SK-N-SH (cell line): ENCODE data around the gene SCARF2. TPM values are rescaled to one million over a fixed set of nuclear protein-coding genes. Genes with fewer than 3 reads are reported as not detected.

Experiments used
- CTCF ChIA-PET: fragments of 300-600, 350-600 bp; formaldehyde crosslinking; extraction: SDS; loops from one replicate; lab custom pipeline; 2021; lab: Yijun Ruan, JAX
- POLR2A ChIA-PET: fragments of 350-600 bp; sonication (Branson Sonifier 250); formaldehyde crosslinking; extraction: SDS; loops from one replicate; lab custom pipeline; 2020; ENCODE audit warnings: antibody characterized with exemption, inconsistent platforms; lab: Yijun Ruan, JAX
- DNase-seq: peaks from one replicate; pipeline ENCODE4 v3.0.0; 2012
- H2AFZ ChIP-seq: fragments of 200-600 bp; sonication (generic); 2 replicates; pipeline ENCODE4 v1.8.1; 2016; ENCODE audit warnings: antibody characterized with exemption, mild to moderate bottlenecking, low read depth
- H3F3A ChIP-seq: fragments of 200-600 bp; sonication (generic); replicated peaks from 2 replicates; pipeline ENCODE3; 2016; ENCODE audit warnings: antibody characterized with exemption, mild to moderate bottlenecking; ENCODE audit not compliant: insufficient read depth
- H3K27ac ChIP-seq, 2 experiments: fragments of 200-500 bp in 1 of 2; fragments of 200-600 bp in 1 of 2; sonication (Bioruptor generic) in 1 of 2; sonication (generic), shearing (Covaris generic) in 1 of 2; 2 replicates each; pipeline versions ENCODE4 v1.5.1 to v1.6.1; 2014 to 2016; ENCODE audit warnings: low read depth in 2 of 2, inconsistent platforms in 1 of 2, low read length in 1 of 2, mild to moderate bottlenecking in 1 of 2, mixed read lengths in 1 of 2
- H3K27me3 ChIP-seq: fragments of 200-600 bp; sonication (generic), shearing (Covaris generic); 2 replicates; pipeline ENCODE4 v1.6.1; 2016; ENCODE audit warnings: mixed run types; ENCODE audit not compliant: insufficient read depth
- H3K36me3 ChIP-seq, 2 experiments: fragments of 200-500 bp in 1 of 2; fragments of 200-600 bp in 1 of 2; sonication (Bioruptor generic) in 1 of 2; sonication (generic) in 1 of 2; replicated peaks in 1 of 2; 2 replicates each; pipeline versions ENCODE3 to v1.5.1; 2014 to 2016; ENCODE audit warnings: low read length in 1 of 2, mild to moderate bottlenecking in 1 of 2; ENCODE audit not compliant: insufficient read depth in 2 of 2, control insufficient read depth in 1 of 2
- H3K4me1 ChIP-seq, 2 experiments: fragments of 200-500 bp in 1 of 2; fragments of 200-600 bp in 1 of 2; sonication (Bioruptor generic) in 1 of 2; sonication (generic), shearing (Covaris generic) in 1 of 2; 2 replicates each; pipeline versions ENCODE4 v1.5.1 to v1.6.1; 2014 to 2016; ENCODE audit warnings: low read depth in 1 of 2, low read length in 1 of 2, mixed run types in 1 of 2; ENCODE audit not compliant: insufficient read depth in 2 of 2, control insufficient read depth in 1 of 2
- H3K4me2 ChIP-seq: fragments of 200-600 bp; sonication (generic), shearing (Covaris generic); 2 replicates; pipeline ENCODE4 v1.6.1; 2017; ENCODE audit warnings: mixed run types
- H3K4me3 ChIP-seq, 2 experiments: fragments of 200-500 bp in 1 of 2; fragments of 200-600 bp in 1 of 2; sonication (Bioruptor generic) in 1 of 2; sonication (generic), shearing (Covaris generic) in 1 of 2; 2 replicates each; pipeline versions ENCODE4 v1.5.1 to v1.8.1; 2014 to 2016; ENCODE audit warnings: low read depth in 2 of 2, inconsistent platforms in 1 of 2, low read length in 1 of 2, mild to moderate bottlenecking in 1 of 2, mixed read lengths in 1 of 2, moderate library complexity in 1 of 2
- H3K79me2 ChIP-seq: fragments of 200-600 bp; sonication (generic); 2 replicates; pipeline ENCODE4 v1.8.1; 2017; ENCODE audit warnings: mild to moderate bottlenecking; ENCODE audit not compliant: insufficient read depth
- H3K9ac ChIP-seq: fragments of 200-600 bp; sonication (generic); 2 replicates; pipeline ENCODE4 v1.6.1; 2017; ENCODE audit warnings: mixed run types
- H3K9me2 ChIP-seq: fragments of 200-600 bp; sonication (generic); 2 replicates; pipeline ENCODE4 v1.6.1; 2017; ENCODE audit warnings: mixed run types
- H3K9me3 ChIP-seq: fragments of 200-600 bp; sonication (generic); 2 replicates; pipeline ENCODE4 v1.6.1; 2017; ENCODE audit warnings: mixed run types, mild to moderate bottlenecking, moderate library complexity
- H4K20me1 ChIP-seq: fragments of 200-600 bp; sonication (generic); 2 replicates; pipeline ENCODE4 v1.6.1; 2017; ENCODE audit warnings: mild to moderate bottlenecking, mixed run types; ENCODE audit not compliant: insufficient read depth
- CHD2 ChIP-seq: fragments of 150-350 bp; IDR thresholded peaks from 2 replicates; pipeline ENCODE4 v1.6.1; 2018; ENCODE audit warnings: low read length; ENCODE audit not compliant: partially characterized antibody
- EP300 ChIP-seq, 2 experiments: IDR thresholded peaks; 2 replicates each; pipeline versions ENCODE4 v1.4.0 to v1.6.1; 2012; ENCODE audit warnings: borderline replicate concordance in 1 of 2, low read depth in 1 of 2, low read length in 1 of 2
- GABPA ChIP-seq: IDR thresholded peaks from 2 replicates; pipeline ENCODE4 v1.4.0; 2012; ENCODE audit warnings: low read depth, mild to moderate bottlenecking
- IRF3 ChIP-seq: fragments of 150-350 bp; IDR thresholded peaks from 2 replicates; pipeline ENCODE4 v1.6.1; 2016; ENCODE audit warnings: mild to moderate bottlenecking, low read depth, low read length
- JUND ChIP-seq: IDR thresholded peaks from 2 replicates; pipeline ENCODE4 v1.4.0; 2012
- MXI1 ChIP-seq: IDR thresholded peaks from 2 replicates; pipeline ENCODE4 v1.6.1; 2012; ENCODE audit warnings: mild to moderate bottlenecking, low read depth, low read length, improper control_type of control experiment
- NFIC ChIP-seq: IDR thresholded peaks from 2 replicates; pipeline ENCODE4 v1.4.0; 2012; ENCODE audit warnings: borderline replicate concordance
- RXRA ChIP-seq: IDR thresholded peaks from 2 replicates; pipeline ENCODE4 v1.4.0; 2012; ENCODE audit warnings: low read depth, mild to moderate bottlenecking, borderline replicate concordance
- TEAD4 ChIP-seq: IDR thresholded peaks from 2 replicates; pipeline ENCODE4 v1.4.0; 2012; ENCODE audit warnings: mild to moderate bottlenecking, borderline replicate concordance; ENCODE audit not compliant: insufficient read depth
- USF2 ChIP-seq: fragments of 150-350 bp; IDR thresholded peaks from 2 replicates; pipeline ENCODE4 v1.6.1; 2017; ENCODE audit warnings: antibody characterized with exemption, low read length, low read depth, borderline replicate concordance
- YY1 ChIP-seq: IDR thresholded peaks from 2 replicates; pipeline ENCODE4 v1.4.0; 2012; ENCODE audit warnings: low read depth, mild to moderate bottlenecking
- WGBS: methylation state at CpG from one replicate; pipeline ENCODE4 v1.1.6; 2017; ENCODE audit warnings: low lambda C conversion rate; 5-methylcytosine and 5-hydroxymethylcytosine counted together
- polyA plus RNA-seq, 3 experiments: library from polyadenylated mRNA; depleted of rRNA; stranded (reverse); fragments of >200 nt; gene quantifications; 2 replicates each; pipeline ENCODE4 v1.2.3, GENCODE V29; 2012
- TF ChIP-seq, protein P1 (sequence below): fragments of 200-600 bp; sonication (generic); IDR thresholded peaks from 2 replicates; pipeline ENCODE4 v1.6.1; 2017; ENCODE audit warnings: antibody characterized with exemption, mild to moderate bottlenecking, moderate library complexity
- TF ChIP-seq, protein P2 (sequence below): IDR thresholded peaks from 2 replicates; pipeline ENCODE4 v1.6.1; 2012; ENCODE audit warnings: mild to moderate bottlenecking, low read depth, low read length, moderate library complexity
- TF ChIP-seq, protein P3 (sequence below): IDR thresholded peaks from 2 replicates; pipeline ENCODE4 v1.4.0; 2012; ENCODE audit warnings: low read depth

Gene SCARF2
- polyA plus RNA-seq, 1 of the 3 experiments (the other 2 are of a cell fraction): 49.0 TPM

GRCh38 chr22:20455709-20456063 is 18.1 kb upstream of the SCARF2 start (continued):
- TF ChIP-seq RXRA: no peak

GRCh38 chr22:20453222-20453621 is 15.6 kb upstream of the SCARF2 start:
- H4K20me1 ChIP-seq: no peaks in the 10 kb centered on the region
- H3K27ac ChIP-seq: no peak overlapping the region
- POLR2A ChIA-PET: interaction anchor here (1.6 to 1.7 kb wide), 2 partner anchors 14 to 30 kb away, joined by 3 to 5 read pairs; no protein-coding TSS in a partner anchor
- TF ChIP-seq TEAD4 (no peak), USF2 (no peak), CHD2 (no peak), EP300 (IDR thresholded peaks at IDR 0.05; ENCODE audit: borderline replicate concordance in 1 of 2, low read depth in 1 of 2, low read length in 1 of 2) (no peak), IRF3 (no peak), YY1 (no peak), GABPA (no peak), JUND (no peak), MXI1 (no peak), NFIC (no peak)
- TF ChIP-seq, protein P1, sequence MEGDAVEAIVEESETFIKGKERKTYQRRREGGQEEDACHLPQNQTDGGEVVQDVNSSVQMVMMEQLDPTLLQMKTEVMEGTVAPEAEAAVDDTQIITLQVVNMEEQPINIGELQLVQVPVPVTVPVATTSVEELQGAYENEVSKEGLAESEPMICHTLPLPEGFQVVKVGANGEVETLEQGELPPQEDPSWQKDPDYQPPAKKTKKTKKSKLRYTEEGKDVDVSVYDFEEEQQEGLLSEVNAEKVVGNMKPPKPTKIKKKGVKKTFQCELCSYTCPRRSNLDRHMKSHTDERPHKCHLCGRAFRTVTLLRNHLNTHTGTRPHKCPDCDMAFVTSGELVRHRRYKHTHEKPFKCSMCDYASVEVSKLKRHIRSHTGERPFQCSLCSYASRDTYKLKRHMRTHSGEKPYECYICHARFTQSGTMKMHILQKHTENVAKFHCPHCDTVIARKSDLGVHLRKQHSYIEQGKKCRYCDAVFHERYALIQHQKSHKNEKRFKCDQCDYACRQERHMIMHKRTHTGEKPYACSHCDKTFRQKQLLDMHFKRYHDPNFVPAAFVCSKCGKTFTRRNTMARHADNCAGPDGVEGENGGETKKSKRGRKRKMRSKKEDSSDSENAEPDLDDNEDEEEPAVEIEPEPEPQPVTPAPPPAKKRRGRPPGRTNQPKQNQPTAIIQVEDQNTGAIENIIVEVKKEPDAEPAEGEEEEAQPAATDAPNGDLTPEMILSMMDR: no peak
- TF ChIP-seq, protein P2, sequence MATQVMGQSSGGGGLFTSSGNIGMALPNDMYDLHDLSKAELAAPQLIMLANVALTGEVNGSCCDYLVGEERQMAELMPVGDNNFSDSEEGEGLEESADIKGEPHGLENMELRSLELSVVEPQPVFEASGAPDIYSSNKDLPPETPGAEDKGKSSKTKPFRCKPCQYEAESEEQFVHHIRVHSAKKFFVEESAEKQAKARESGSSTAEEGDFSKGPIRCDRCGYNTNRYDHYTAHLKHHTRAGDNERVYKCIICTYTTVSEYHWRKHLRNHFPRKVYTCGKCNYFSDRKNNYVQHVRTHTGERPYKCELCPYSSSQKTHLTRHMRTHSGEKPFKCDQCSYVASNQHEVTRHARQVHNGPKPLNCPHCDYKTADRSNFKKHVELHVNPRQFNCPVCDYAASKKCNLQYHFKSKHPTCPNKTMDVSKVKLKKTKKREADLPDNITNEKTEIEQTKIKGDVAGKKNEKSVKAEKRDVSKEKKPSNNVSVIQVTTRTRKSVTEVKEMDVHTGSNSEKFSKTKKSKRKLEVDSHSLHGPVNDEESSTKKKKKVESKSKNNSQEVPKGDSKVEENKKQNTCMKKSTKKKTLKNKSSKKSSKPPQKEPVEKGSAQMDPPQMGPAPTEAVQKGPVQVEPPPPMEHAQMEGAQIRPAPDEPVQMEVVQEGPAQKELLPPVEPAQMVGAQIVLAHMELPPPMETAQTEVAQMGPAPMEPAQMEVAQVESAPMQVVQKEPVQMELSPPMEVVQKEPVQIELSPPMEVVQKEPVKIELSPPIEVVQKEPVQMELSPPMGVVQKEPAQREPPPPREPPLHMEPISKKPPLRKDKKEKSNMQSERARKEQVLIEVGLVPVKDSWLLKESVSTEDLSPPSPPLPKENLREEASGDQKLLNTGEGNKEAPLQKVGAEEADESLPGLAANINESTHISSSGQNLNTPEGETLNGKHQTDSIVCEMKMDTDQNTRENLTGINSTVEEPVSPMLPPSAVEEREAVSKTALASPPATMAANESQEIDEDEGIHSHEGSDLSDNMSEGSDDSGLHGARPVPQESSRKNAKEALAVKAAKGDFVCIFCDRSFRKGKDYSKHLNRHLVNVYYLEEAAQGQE: no peak
- TF ChIP-seq, protein P3, sequence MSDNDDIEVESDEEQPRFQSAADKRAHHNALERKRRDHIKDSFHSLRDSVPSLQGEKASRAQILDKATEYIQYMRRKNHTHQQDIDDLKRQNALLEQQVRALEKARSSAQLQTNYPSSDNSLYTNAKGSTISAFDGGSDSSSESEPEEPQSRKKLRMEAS: no peak
- 100% methylated on average over 3 of the region's 3 CpGs for WGBS
- CTCF ChIA-PET: interaction anchor here (1.1 to 4.8 kb wide), 4 partner anchors 15 to 296 kb away, joined by 4 to 102 read pairs (median 6); no protein-coding TSS in a partner anchor
- H3K9me3 ChIP-seq: no peaks in the 10 kb centered on the region
- no peak overlapping the region for H3K9ac ChIP-seq
- H3K9me2 ChIP-seq: no peaks in the 10 kb centered on the region
- H3K4me3 ChIP-seq: no peak overlapping the region
- H3K4me2 ChIP-seq: no peak overlapping the region
- H3K36me3 ChIP-seq: peaks cover 26 to 28% of the 10 kb centered on the region in 2 experiments
- no peaks in the 10 kb centered on the region for H3K27me3 ChIP-seq
- no peak overlapping the region for H2AFZ ChIP-seq
- DNase-seq: no peak
- no peaks in the 10 kb centered on the region for H3K79me2 ChIP-seq
- H3F3A ChIP-seq: peaks cover 4% of the 10 kb centered on the region
- H3K4me1 ChIP-seq: peaks cover 0 to 7% of the 10 kb centered on the region in 2 experiments; a peak in 1 of 4 replicates
